HepG2 (cell line): ENCODE data around the gene TPM1. TPM values are rescaled to one million over a fixed set of nuclear protein-coding genes. Genes with fewer than 3 reads are reported as not detected.

Experiments
- CERS6 ChIP-seq: sonication (generic); formaldehyde crosslinking; IDR thresholded peaks from 2 replicates; pipeline ENCODE4 v1.5.0; 2020; ENCODE audit warnings: missing genetic modification reagents
- MXD3 ChIP-seq: IDR thresholded peaks from 2 replicates; pipeline ENCODE4 v1.6.1; 2016; ENCODE audit warnings: mild to moderate bottlenecking, missing biosample characterization, missing genetic modification reagents
- PBX3 ChIP-seq: sonication (generic); formaldehyde crosslinking; IDR thresholded peaks from 2 replicates; pipeline ENCODE4 v1.8.1; 2023; ENCODE audit warnings: missing genetic modification reagents, inconsistent platforms, borderline replicate concordance
- STAT5B ChIP-seq: sonication (generic); formaldehyde crosslinking; IDR thresholded peaks from 2 replicates; pipeline ENCODE4 v1.4.0; 2020; ENCODE audit warnings: missing genetic modification reagents
- TAF15 ChIP-seq: fragments of 200-400 bp; formaldehyde crosslinking; IDR thresholded peaks from one replicate; pipeline ENCODE4 v1.6.1; 2018; ENCODE audit warnings: mild to moderate bottlenecking, low read depth, low read length; ENCODE audit not compliant: poor library complexity, severe bottlenecking
- ZNF646 ChIP-seq: sonication (generic); formaldehyde crosslinking; IDR thresholded peaks from 2 replicates; pipeline ENCODE4 v1.9.0; 2021; ENCODE audit warnings: mild to moderate bottlenecking, missing genetic modification reagents
- polyA plus RNA-seq, 8 experiments: library from polyadenylated mRNA; depleted of rRNA in 3 of 8; stranded (reverse) in 7 of 8; unstranded in 1 of 8; fragments of >200 nt; fragmentation: Illumina TruSeq in 4 of 8; extraction: Trizol in 4 of 8; gene quantifications; 2 replicates each; pipeline versions ENCODE4 v1.2.1 to v1.2.3, GENCODE V29; 2011 to 2016; ENCODE audit warnings: low read depth in 4 of 8, missing spikeins in 1 of 8, mixed read lengths in 1 of 8; ENCODE audit not compliant: insufficient read depth in 1 of 8
- total RNA-seq, 5 experiments: library from RNA; depleted of rRNA; stranded (reverse); fragments of >200 nt; fragmentation: Illumina TruSeq; extraction: Trizol; gene quantifications; 2 replicates each; pipeline ENCODE4 v1.2.3, GENCODE V29; 2016; ENCODE audit warnings: low read depth in 1 of 5

Gene TPM1
- total and polyA plus RNA-seq, 2 of the 13 experiments (the other 11 are each of a cell fraction or from before 2014, with no cell fraction given), result 98.9 to 109 TPM

- no peak for TF ChIP-seq TAF15
- TF ChIP-seq PBX3 (CRISPR knock-in tag), result no peak
- no peak for TF ChIP-seq STAT5B
- TF ChIP-seq MXD3 (CRISPR knock-in tag), result no peak
- no peak for TF ChIP-seq CERS6 (CRISPR knock-in tag)
- 0 out of 2 replicates have a peak, but pooled peaks have one; percentile 28 for TF ChIP-seq ZNF646 (CRISPR knock-in tag)
- TF ChIP-seq, all 625 proteins: peak for 6
These were observed 36.3 kb upstream of the TPM1 start (continued) for GRCh38 chr15:63006032-63006878.
